HG02885 (cell line): Measurements from ENCODE around the gene NAP1L4.

Experiments used
- ATAC-seq: cut with Tn5 transposase; IDR thresholded peaks from one replicate; pipeline ENCODE4 v1.9.1; 2021; ENCODE audit warnings: mild to moderate bottlenecking; ENCODE audit not compliant: unreplicated experiment, poor library complexity

The NAP1L4 gene

DNA sequence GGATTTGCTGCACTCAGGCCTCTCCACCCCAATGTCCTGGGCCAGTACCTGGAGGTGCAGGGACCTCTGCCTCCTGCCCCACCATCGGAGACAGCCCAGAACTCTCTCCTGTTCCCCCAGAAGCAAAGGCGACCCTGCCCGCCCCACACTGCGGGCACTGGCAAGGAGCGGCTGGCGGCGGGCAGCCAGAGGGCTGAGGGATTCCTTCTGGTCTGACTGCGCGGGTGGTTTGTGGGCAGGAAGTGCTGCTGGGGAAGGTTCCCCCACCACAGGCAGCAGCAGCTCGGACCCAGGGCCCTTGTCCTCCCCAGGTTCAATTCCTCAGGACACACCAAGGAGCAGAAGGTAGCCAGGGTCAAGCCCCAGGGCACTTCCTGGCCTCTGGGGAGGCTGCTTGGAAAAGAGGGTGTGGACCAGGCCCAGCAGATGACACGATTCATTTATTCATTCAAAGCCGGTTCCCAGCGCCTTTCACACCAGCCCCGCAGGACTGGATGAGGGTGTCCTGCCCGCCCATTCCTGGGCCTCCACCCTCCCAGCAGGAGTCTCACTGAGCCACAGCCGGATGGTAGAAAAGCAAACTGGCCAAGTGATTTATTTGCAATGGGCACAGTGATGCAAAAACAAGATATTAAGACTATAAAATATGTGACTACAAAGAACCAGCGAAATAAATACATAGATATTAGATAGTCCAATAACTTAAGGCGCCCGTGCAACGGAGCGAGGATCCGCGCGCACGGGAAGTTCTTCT is 64.1 kb downstream of the NAP1L4 start:
- no peak for ATAC-seq

DNA sequence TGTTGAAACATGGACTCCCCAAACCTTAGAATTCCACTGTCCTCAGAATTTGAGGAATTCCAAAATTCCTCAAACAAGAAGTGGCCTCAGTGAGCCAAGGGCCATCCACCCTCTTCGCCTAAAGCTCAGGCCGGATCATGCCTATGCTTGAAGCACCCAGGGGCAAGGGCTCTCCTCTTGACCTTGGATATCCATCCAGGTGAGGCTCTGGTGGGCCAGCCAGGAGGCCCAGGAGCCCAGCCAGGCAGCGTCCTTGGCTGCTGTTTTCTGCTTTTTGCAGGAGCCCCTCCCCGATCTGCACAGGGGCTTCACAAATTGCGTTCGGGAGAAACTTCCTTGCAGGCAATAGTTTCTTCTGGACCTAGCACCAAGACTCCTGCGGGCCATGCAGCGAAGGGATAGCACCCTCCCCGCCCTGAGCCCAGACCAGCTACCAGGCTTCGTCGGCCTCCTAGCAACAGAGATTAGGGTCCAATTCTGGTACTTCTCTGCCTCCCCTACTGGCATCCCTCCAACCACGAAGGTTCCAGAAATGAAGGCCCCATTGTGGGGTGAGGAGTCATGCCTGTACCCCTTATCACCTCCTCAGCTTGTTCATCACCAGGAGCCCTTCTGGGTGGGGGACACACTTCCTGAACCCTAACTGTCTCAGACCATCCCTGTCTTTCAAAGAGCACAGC is 64.9 kb downstream of the NAP1L4 start:
- no peak for ATAC-seq

DNA sequence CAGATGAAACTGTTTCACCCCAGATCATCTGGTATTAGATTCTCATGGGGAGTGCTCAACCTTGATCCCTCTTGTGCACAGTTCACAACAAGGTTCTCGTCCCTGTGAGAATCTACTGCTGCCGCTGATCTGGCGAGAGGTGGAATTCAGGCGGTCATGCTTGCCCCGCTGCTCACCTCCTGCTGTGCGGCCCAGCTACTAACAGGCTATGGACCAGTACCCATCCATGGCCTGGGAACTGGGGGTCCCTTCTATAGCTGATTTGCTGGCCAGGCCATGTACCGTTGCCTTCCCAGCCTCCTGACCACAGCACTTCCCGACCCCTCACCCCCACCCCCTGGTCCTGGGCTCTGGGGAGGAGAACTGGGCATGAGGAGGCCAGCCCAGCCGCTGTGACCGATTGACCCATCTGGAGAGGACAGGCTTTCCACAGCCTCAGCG is 65.5 kb downstream of the NAP1L4 start:
- no peak for ATAC-seq

DNA sequence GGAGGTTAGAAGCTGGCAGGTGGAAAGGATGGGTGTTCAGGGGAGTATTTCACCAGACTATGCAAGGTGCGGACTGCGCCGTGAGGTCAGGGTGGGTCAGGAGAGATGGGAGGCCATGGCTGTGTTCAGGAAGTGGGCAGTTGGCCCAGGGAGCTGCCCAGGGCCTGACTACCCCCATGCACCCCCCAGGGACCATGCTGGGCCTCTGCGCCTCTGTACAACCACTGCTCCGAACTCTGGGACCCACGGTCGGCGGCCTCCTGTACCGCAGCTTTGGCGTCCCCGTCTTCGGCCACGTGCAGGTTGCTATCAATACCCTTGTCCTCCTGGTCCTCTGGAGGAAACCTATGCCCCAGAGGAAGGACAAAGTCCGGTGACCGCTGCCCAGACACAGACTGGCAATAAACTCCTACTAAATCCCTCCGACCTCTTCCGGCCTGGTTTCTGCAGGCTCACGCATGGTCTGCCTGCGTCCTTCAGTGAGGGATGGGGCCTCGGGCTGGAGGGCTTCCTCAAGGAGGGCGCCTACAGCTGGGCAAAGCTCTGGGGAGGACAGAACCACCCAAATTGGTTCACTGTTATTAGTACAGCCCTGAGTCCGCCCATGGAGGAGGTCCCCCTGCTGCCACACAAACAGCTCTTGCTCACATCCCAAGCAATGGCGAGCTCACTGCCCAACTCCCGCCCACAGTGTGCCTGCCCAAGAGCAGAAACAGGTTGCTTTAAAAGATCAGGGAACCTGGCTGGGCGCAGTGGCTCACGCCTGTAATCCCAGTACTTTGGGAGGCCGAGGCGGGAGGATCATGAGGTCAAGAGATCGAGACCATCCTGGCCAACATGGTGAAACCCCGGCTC is 67.1 kb downstream of the NAP1L4 start:
- no peak for ATAC-seq

DNA sequence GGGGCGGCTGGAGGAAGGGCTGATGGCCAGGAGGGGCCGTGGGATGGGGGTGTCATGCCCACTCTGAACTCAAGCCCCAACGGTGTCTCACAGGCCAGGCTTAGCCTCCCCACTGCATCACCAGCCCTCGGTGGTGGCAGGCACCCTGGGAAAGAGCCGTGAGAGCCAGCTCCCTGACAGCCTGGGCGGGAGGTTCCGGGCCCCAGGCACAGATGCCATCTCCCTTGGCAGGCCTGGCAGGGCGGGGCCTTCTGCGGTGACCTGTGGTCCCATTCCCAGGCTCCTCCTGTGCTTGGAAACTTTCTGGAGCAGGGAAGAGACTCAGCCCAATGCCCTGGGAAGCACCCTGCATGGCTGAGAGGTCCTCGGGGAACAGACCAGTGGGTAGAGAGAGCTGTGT is 67.7 kb downstream of the NAP1L4 start:
- ATAC-seq = no peak

DNA sequence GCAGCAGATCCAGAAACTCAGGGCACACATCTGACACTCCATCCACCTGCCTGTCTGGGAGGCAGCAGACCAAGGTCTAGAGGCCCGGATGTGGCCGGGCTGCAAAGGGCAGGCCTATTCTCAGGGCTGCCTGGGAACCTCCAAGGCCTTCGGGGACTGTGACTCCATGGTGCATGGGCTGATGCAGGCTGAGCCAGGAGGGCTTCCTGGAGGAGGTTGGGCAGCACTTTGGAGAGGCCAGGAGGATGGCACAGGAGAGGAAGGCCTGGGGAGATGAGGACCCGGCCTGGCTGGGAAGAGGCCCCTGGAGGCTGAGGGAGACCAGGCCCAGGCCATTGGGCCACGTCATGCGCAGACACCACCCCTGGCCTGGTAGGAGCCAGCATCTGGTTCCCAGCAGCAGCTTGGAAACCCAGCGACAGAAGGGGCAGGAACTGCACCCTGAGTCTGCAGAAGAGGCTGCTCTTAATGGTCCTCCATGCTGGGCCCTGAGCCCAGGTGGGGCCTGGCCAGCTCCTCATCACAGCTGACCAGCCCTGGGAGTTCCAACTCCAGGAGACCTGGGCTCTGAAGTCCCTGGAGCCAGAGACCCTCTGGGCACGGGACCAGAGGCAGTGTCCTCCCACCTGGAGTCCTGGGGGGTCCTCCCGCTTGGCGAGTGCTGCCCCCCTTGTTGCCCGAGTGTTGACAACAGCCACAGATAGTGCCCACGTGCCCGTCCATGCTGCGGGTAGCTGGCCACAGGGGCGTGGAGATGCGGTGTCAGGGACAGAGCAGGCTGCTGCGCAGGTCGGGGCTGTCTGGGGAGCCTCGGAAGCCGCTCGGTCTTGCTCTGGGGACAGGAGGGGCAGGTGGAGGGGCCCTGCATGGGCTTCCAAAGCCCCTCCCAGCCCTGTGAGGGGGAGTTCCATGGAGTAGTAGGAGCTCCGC is 68.4 kb downstream of the NAP1L4 start:
- no peak for ATAC-seq

DNA sequence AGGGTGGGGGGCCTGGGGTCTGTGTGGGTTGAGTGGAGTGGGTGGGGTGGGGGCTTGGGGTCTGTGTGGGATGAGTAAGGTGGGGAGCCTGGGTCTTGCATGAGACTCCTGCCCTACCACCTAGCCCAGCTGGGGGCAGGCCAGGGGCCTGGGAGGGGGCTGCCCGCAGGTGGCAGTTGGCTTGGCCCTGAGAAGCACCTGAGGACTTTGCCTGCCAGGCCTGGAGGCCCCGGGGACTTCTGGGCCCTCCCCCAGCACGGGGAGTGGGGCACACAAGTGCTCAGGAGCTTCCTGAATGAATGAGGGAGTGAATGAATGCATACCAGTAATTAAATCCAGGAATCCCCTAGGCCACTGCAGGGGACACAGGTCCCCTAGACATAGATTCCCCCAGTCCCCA is 69.5 kb downstream of the NAP1L4 start:
- no peak for ATAC-seq

DNA sequence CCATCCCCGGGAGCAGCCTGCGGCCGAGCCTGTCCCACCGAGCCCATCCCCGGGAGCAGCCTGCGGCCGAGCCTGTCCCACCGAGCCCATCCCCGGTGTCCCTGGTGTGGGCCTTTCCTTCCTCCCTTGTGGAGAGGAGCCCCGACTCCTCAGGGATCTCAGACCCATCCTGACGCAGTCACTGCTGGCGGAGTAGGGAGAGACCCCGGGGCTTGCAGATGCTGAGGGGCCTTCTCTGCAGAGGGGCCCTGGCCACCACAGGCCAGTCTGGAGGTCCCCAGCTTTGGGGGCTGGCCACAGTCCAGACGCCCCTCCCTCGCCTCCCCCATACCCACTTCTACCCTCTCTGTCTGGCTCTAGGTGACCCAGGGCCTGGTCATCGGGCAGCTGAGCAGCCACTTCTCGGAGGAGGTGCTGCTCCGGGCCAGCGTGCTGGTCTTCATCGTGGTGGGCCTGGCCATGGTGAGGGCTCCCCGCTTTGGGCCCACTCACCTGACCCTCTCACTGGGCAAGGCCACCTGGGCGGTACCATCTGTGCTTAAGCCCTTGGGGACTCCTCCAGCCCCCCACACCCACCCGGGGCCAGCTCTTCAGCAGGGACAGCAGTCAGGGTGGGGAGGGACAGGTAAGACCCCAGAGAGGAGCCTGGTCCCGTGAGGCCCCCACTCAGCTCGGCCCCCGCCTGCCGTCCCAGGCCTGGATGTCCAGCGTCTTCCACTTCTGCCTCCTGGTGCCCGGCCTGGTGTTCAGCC is 70.2 kb downstream of the NAP1L4 start:
- no peak for ATAC-seq

DNA sequence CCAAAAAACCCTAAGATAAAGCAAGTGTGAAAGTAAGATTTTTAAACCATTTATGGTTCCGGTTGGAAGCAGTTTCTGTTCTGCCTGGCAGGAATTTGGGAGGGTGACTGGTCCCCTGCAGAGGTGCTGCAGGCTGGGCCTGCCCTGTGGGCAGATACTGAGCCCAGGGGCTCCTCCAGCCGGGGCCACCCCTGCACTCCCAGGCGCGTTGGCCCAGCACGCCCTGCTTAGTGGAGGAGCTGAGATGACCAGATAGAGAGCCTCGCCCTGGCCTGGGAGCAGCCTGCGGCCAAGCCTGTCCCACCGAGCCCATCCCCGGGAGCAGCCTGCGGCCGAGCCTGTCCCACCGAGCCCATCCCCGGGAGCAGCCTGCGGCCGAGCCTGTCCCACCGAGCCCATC is 70.9 kb downstream of the NAP1L4 start:
- ATAC-seq = no peak

DNA sequence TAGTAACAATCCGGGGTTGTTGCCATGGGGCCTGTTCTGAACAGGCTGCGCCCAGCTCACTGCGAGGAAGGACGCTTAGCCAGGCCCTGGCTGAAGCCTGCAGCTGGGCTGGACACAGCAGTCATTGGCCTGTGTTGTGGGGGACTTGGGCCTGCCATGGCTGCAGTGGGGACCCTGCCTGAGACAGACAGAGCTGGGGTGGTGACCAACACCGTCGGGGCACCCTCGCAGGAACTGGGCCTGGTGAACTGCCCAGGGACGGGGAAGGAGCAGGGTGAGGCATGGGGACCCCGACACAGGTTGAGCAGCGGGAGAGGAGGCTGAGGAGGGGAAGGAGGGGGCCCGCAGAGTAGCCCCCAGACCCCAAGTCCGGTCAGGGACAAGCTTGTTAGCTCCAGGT is 71.8 kb downstream of the NAP1L4 start:
- no peak for ATAC-seq

DNA sequence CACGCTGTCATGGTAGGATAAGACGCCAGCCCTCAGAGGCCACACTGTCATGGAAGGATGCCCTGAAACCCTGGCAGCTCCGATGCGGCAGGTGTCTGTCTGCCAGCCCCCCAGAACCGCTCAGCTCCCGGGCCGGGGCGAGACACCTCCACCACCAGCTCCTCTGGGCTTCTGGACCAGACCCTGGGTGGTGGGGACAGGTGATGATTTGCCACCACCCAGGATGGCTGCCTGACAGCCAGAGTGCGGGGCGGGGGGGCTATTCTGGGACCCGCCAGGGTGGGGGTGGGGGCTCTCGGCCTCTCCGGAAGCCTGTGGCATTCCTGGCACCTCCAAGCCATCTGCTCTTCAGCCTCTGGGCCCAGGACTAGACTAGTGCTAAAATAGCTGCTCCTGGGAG is 72.3 kb downstream of the NAP1L4 start:
- no peak for ATAC-seq

DNA sequence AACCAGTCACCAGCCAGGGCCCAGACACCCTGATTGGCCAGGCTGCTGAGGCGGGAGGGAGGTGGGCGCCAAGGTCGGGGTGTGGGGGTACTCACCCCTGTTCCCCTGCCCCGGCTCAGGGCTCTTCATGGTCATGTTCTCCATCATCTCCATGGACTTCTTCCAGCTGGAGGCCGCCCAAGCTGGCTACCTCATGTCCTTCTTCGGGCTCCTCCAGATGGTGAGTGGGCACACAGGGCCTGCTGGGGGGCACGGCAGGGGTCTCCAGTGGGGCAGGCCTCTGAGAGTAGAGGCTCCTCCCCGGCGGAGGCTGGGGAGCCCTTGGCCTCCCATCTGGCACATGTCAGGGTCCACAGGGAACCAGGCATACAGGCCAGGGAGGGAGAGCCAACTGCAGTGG is 72.9 kb downstream of the NAP1L4 start:
- ATAC-seq = no peak

DNA sequence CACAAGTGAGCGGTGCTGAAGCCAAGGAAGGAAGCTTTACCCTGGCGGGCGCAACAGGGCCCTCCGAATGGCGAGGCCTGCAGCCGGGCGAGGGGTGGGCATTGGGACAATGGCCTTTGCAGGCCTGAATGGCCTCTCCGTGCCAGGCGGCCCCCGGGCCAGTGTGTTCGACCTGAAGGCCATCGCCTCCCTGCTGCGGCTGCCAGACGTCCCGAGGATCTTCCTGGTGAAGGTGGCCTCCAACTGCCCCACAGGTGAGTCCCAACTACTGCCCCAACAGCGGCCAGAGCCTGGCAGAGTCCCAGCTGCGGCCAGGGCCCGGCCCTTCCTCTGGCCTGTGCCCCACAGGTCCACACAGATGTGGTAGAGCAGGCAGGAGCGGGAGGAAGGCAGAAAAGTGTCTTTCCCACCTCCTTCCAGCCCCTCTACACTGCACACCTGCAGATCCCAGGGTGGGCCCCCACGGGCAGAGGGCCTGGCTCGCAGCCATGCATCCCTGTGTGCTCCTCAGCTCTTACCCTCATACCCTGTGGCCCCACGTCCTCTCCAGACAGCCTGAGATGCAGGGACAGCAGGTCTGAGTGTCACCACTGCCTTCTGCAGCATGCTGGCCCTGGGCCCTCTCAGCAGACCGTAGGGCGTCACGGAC is 74.2 kb downstream of the NAP1L4 start:
- ATAC-seq = no peak

DNA sequence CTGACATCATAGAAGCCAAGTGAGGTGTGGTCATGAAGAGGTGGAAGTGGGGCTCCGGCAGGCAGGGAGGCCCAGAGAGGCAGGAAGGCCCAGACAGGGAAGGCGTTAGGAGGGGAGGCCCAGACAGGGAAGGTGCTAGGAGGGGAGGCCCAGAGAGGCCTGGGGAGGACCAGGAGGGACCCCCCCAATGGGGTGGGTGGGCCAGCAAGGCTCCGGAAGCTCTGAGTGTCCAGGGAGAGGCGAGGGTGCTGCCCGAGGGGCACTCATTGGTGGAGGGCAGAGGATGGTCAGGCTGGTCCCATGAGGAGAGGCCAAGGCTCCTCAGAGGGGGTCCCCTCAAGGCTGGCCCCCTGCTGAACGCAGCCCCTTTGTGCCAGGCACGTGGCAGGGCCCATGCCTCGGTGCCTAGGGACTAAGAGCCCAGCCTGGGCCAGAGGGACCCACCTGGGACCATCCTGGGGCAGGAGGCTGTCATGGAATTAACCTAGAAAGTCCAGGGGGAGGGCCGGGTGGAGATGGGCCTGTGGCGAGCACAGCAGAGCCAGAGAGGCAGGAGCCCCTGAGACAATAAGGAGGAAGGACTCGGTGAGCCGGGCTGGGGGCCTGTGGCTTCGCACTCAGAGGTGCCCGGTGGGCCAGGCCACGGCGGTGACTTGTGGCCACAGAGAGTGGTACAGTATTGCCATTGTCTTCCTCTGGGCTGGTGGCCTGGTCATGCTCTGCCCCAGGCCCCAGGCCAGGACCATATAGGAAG is 75.1 kb downstream of the NAP1L4 start:
- ATAC-seq = no peak

DNA sequence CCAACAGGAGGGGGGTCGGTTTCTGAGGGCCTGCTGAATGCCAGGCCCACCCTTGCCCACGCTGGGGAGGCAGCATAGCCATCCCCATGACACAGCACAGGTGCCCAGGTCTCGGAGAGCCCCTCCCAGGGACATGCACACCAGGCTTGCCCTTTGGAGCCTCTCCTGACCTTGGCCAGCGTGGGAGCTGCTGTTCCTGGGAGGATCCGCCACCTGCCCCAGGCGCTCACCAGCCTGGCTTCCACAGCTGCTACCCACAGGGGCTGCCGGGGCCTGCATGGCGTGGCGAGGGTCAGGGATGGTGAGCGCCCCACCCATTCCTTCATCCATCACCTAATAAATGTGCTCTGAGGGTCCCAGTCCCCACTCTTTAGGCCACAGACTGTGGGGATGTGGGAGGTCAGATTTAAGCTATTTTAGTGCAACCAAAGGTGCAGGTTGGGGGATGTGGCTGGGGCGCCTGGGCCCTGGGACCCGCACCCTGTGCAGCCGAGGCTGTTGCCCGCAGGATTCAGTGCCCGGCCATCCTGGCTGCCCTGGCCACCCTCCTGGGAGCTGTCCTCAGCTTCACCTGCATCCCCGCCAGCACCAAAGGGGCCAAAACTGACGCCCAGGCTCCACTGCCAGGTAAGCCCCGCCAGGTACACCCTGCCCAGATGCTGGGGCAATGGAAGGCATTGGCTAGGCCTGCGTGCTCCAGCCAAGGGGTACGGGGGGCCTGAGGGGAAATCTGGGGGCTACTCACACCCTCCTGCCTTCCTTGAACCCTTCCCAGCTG is 75.8 kb downstream of the NAP1L4 start:
- no peak for ATAC-seq

DNA sequence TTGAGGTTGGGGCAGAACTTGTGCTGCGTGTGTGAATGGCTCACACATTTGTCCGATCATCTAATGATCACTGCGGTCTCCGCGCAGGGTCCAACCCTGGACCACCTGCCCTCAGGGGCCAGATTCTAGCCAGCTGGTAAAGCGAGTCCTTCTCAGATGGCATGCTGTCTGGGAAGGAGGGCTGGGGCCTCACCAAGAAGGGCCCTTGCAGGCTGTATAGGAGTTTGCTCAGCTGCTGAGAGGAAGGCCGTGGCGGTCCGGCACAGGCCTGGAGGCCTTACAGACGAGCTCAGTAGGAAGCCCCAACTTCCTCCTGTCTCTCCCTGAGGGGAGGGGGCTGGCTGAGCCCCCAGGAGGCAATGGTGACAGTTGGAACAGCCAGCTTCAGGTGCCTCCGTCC is 76.7 kb downstream of the NAP1L4 start:
- ATAC-seq = no peak

DNA sequence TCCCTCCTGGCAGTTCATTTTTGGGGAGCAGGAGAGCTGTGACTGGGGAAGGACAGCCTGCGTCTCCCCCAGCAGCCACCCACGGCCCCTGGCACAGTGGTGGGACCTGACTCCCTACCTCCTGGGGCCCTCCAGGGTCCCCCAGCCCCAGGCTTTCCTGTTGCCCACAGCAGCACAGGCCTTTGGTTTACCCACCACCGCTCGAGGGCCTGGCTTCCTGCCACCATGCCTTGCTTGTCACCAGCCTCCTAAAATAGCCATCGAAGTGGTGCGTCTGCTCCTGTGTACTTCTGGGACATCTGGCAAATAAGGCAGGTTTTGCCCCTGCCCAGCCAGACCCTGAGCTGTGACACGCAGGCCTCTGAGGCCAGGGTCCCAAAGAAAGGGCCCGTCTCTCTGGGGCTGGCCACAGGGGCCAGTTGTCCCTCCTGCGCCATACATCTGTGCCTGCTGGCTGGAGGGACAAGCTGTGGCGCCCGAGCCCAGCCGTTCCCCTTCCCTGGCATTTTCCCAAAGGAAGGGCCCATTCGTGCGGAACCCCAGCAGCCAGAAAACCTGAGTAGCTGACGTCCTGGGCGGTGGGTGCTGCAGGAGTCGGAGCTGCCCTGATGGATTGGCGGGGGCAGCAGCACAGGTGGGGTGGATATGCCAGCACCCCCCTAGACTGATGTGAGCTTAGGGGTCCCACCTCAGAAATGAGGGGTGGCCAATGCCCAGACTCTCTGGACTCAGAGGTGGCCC is 77.5 kb downstream of the NAP1L4 start:
- no peak for ATAC-seq
